ENCODE results near the gene PRDM16.
A peak's percentile ranks its signal among the peaks of the same experiment; 100 is the strongest.

PRDM16 gene

DNA sequence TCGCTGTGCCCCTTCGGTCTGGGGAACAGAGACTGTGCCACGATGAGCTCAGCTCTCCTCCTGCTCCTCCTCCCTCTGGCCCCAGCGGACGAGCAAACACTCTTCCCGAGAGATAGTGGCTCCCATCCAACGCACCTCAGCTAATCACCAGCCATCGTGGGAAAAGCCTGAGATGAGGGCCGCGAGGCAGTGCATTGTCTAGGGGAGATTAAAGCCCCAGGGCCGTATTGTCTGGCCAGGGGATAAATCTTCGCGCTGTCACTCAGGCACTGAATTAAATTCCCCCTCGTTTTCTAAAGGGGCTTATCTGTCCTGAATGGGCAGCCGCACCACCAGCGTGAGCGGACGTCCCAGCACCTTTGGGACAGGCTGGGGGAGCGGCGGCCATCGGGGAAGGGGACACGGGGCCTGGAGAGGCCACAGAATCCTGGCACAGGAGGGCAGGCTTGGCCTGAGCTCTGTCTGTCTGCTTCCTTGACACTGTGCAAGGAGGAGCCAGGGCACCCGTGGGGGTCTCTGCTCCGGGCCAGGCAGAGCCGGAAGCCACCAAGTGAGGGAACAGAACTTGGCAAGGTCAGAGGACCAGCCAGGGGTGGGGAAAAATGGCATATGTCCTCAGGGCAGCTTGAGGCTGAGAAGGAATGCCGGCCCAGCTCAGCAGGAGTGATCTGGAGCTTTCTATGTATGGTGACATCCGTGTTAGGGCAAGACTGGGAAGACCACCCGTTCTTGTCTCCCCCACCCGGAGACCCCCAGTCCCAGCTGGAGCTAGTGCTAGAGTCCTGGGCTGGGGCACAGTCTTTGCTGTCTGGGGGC is 32.3 kb downstream of the PRDM16 start:
- no peak for DNase-seq

GRCh38 chr1:3102641-3103040 is 33.6 kb downstream of the PRDM16 start:
- no peak for DNase-seq

DNA sequence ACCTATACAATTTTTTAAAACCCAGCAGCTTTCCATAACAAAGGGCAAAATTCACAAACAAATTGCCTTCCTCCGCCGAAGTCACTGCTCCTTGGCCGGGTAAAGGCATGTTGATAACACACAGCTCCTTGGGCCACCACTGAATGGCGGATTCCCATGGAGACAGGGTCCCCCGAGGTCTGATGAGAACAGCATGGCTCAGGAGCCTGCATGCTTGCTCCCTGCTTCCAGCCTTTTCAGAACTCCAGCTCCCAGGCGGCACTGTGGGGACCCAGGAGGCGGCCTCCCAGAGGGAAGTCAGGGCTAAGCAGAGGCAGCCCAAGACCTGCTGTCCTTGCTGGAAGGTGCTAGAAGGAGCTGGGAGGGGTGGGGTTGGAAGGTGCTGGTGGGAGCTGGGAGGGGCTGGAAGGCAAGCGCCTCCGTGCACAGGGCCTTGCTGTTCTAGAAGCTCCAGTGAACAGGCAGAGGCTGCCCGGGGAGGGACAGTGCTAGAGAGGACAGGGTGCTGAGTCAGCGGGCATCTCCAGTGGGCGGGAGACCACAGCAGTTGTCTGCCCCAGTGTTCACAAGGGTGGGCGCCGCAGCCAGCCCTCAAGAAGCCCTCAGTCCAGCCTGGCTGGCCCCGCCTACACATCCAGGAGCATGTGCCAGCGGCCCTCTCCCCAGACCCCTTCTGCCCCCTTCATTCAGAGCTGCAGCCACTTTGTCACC is 35.1 kb downstream of the PRDM16 start:
- no peak for DNase-seq

DNA sequence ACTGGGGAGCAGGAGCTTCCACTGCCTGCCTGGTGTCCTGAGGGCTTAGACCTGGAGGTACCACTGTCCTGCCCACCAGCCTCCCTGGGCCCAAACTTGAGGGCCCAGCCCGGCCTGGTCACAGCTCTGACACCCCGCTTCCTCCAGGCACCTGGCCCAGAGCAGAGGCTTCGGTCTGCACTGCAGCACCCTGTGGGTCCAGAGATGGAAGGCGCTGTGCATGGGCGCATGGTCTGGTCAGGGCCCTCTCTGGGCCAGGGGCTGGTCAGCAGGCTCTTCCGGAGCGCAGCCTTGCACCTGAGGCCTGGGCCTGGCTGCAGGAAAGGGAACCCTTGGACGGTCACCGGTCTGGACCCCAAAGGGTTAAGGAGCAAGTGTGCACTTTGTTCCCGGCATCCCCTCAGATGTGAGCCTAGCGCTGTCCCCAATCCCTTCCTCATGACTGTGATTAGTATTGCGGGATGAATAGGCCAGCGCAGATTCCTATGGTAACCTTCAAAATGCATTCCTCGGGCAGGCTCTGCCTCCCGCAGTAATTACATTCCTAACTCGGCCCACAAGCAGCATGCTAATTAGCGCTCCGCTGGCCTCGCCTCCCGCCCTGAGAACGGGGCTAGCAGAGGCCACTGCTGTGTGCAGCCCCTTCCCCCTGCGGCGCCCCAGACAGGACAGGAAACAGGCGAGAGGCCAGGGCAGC is 36.3 kb downstream of the PRDM16 start:
- DNase-seq: no peak

- no peak for DNase-seq
Measured at GRCh38 chr1:3106216-3106615, 37.2 kb downstream of the PRDM16 start.

DNA sequence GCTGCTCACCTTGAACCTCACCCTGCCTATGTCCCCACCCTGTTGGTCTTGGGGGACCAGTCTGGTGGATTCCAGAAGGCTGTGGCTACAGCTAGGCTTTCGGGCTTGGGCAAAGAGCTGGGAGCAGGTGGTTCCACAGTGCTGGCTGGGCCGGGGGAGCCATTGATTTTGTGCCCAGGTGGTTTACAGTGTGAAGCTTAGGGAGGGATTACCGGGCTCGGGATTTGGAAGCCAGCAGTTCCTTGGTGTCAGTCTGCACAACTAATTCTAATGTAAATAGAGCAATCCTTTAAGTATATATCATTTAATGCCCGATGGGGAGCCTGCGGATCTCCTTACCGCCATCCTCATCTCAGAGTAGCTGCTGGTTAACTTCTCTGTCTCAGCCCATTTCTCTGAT is 38.2 kb downstream of the PRDM16 start:
- DNase-seq: no peak

DNA sequence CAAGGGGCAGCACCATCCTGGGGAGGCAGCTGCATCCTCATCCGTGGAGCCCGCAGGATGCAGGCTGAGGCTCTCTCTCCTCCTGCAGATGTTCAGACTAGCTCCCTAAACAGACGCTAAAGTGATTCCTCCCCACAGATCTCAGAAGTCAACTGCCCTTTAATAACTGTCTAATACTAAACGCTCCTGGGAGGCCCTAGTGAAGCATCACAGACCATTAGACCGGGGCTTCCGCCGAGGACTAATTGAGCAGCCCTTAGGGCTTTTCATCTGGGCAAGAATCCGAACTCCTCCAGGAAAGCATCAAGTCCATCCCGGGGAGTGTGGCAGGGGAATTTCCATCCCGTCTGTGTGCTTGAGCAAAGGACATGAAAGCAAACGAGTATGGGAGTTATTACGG is 40.4 kb downstream of the PRDM16 start:
- no peak for DNase-seq

GRCh38 chr1:3111348-3112021 is 42.5 kb downstream of the PRDM16 start:
- peak; percentile 53 for DNase-seq

DNA sequence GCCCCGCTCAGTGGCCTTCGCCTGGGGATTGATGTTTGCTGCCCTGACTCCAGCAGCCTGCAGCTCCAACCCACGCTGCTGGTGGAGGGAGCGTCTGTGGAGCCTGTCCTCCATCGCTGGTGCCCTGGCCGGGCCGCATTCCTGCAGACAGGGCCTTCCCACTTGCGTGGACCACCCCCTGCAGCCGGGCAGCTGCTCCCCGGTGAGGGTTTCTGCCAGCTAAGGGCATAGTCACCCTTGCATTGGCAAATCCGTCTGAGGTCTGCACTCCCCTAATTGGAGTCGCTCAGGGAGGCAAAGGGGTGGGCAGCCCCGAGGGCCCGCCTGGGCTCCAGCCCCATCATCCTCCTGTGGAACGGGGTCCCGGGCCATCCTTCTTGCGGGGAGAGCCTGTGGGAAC is 43.5 kb downstream of the PRDM16 start:
- no peak for DNase-seq

DNA sequence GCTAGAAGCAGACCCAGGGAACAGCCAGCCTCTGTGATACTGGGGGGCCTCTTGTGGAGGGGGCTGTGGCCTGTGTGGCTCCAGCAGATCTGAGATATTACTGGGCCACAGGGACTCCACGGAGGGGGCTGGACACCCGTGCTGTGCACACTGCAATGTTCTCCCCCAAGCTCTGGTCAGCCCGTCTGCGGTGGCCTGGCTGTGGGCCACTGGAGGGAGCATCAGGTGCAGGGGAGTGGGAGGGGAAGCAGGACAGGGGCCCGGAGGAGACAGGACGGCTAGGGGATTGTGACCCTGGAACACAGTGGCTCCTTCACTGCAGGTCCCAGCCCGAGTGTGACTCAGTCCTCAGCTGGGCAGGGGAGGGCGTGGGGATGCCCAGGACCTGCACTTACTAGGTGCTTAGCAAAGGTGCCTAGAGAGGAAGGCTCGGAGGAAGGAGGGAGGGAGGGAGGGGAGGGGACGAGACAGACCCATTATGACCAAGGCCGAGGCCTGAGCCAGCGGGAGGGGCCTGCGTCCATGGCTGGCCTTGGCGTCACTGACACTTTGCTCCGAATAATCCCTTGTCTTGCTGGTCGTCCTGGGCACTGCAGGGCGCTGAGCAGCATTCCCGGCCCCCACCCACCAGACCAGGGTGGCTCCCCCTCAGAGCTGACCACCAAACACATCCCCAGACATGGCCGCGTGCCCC is 44.2 kb downstream of the PRDM16 start:
- DNase-seq: no peak

GRCh38 chr1:3113741-3114056 is 44.7 kb downstream of the PRDM16 start:
- DNase-seq: no peak

GRCh38 chr1:3114131-3114744 is 45.2 kb downstream of the PRDM16 start:
- no peak for DNase-seq

DNA sequence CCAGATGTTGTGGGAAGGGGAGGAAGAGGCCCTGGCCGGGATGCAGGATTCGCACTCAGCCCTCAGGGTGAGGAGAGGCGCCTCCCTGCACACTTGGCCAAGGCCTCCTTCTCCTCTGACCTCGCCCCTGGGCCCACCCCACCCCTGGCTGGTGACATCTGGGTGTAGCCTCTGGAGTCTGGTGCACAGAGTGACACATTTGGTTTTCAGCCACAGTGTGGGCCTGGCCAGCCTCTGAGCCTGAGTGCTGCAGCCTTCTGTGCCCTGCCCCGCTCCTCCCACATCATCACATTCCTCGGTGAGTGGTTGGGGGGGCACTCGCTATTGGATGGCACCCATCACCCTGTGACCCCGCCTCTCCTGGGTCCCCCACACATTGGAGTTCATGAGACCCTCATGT is 45.8 kb downstream of the PRDM16 start:
- DNase-seq: no peak

DNA sequence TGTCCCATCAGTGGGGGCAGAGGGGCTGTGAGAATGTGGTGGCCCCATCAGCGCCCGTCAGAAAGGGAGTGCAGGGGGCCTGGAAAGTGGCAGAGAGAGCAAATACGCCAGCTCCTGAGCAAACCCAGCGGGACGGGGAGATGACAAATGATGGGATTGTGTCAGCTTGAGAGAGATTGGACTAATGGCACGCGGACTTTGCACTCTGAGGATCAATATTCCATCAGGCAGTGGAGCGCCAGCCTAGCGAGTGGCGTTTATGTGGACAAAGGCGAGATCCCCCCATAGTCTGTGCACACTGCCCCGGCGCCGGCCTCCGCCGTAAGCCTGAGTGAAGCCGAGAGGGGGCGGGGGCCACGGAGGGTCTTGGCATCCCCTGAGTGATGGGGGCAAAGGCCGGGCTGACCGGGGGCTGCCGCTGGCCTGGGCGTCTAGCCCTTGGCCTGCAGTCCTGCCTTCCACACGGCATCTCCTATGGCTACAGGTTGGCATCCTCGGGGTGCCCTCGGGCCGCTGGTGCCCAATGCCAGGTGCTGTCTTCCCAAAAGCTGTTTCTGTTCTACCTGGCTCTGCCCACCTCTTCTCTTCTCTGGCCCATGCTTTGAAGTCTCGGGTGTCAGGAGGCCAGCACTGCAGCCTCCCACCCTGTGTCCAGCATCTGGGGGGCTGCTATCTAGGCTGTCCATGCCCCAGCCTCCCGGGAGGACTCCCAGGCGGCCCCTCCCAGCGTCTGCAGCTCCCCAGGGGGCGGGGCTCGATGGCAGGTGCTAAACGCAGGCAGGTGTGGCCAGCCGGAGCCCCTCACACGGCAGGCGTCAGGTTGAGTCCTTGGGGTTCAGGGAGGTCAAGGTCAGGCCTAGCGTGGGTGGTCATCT is 46.5 kb downstream of the PRDM16 start:
- DNase-seq: no peak

- DNase-seq: no peak
Measured at GRCh38 chr1:3116150-3116510, 47.1 kb downstream of the PRDM16 start.

- no peak for DNase-seq
Measured at GRCh38 chr1:3116560-3116959, 47.6 kb downstream of the PRDM16 start.

DNA sequence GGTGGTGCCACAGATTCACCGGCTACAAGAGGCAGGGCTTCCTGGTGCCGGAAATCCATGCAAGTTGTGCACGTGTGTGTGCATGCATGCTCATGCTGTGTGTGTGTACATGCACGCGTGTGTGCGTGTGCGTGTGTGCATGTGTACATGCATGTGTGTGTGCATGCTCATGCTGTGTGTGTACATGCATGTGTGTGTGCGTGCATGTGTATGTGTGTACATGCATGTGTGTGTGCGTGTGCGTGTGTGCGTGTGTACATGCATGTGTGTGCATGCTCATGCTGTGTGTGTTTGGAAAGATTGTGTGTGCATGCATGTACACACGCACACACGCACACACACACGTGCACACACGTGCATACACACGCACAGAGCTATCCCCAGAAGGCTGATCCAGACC is 48.9 kb downstream of the PRDM16 start:
- DNase-seq: no peak

DNA sequence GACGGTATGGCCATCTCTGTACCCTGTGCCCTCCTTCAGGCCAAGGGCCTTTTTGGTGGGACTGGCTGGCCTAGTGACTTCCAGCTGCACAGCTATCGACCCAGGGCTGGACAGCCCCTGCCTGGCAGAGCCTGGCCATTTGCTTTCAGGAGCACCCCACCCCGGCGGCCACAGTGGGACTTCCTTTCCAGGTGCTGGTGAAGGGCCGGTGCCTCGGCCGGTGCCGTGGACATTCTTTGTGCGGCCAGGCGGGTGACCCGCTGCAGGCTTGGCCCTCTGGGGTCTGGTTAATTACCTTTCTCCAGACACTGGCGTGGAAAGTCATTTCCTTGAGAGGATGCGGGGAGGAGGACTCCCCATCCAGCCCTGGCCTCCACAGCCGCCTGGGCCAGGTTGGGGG is 50.1 kb downstream of the PRDM16 start:
- DNase-seq: no peak

GRCh38 chr1:3119725-3120124 is 50.7 kb downstream of the PRDM16 start:
- DNase-seq: peak; percentile 60

GRCh38 chr1:3120140-3120539 is 51.1 kb downstream of the PRDM16 start:
- DNase-seq: no peak

DNA sequence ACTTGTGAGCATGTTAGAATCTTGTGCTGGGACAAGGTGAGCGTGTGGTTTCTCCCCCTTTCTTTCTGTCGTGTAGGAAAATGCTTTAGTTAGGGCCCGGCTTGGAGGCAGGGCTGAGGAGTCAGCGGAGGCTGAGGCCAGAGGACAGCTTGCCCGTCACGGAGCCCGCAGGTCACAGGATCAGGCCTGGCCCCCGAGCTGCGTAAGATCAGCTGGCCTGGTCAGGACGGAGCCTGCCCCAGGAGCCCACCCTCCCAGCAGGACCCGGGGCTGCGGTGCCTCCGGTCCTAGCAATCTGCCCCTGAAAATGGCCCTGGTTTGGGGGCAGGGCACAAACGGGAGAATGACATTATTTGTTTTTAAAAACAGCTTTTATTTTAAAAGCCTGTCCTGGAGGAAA is 52.0 kb downstream of the PRDM16 start:
- no peak for DNase-seq
